DMS53 treated with DMSO at 0.1 percent for 48 hours (cell line): ENCODE results near the gene TMEM154.

ENCODE experiments used
- DNase-seq: peaks from one replicate; lab custom pipeline; 2025; ENCODE audit not compliant: unreplicated experiment; lab: John Stamatoyannopoulos, UW

TMEM154 gene

GRCh38 chr4:152634110-152634760 lies 45.6 kb downstream of the TMEM154 start:
- no peak for DNase-seq

- DNase-seq: no peak
These were observed 46.7 kb downstream of the TMEM154 start for GRCh38 chr4:152633118-152633517.

GRCh38 chr4:152630324-152630723 lies 49.5 kb downstream of the TMEM154 start:
- DNase-seq: no peak

- no peak for DNase-seq
These were observed 49.9 kb downstream of the TMEM154 start for GRCh38 chr4:152629908-152630307.

- DNase-seq: no peak
These were observed 51.7 kb downstream of the TMEM154 start for GRCh38 chr4:152628128-152628527.

GRCh38 chr4:152626790-152627189 lies 53.0 kb downstream of the TMEM154 start:
- DNase-seq: no peak

GRCh38 chr4:152620915-152621314 lies 58.9 kb downstream of the TMEM154 start:
- no peak for DNase-seq

GRCh38 chr4:152620218-152620617 lies 59.6 kb downstream of the TMEM154 start:
- no peak for DNase-seq

- DNase-seq: no peak
These were observed 60.2 kb downstream of the TMEM154 start for GRCh38 chr4:152619556-152619955.

- DNase-seq: no peak
These were observed 60.8 kb downstream of the TMEM154 start for GRCh38 chr4:152618971-152619370.

- no peak for DNase-seq
These were observed 63.0 kb downstream of the TMEM154 start for GRCh38 chr4:152616804-152617203.

- DNase-seq: no peak
These were observed 65.7 kb downstream of the TMEM154 start for GRCh38 chr4:152613841-152614721.

- DNase-seq: no peak
These were observed 66.4 kb downstream of the TMEM154 start for GRCh38 chr4:152613351-152613750.

GRCh38 chr4:152610131-152610530 lies 69.7 kb downstream of the TMEM154 start:
- no peak for DNase-seq

- no peak for DNase-seq
These were observed 70.3 kb downstream of the TMEM154 start for GRCh38 chr4:152609481-152609880.

- DNase-seq: no peak
These were observed 72.6 kb downstream of the TMEM154 start for GRCh38 chr4:152607178-152607577.

- DNase-seq: no peak
These were observed 73.0 kb downstream of the TMEM154 start for GRCh38 chr4:152606753-152607152.

GRCh38 chr4:152605641-152606335 lies 74.0 kb downstream of the TMEM154 start:
- DNase-seq: no peak

- no peak for DNase-seq
These were observed 74.8 kb downstream of the TMEM154 start for GRCh38 chr4:152605031-152605430.

- DNase-seq: no peak
These were observed 78.6 kb downstream of the TMEM154 start for GRCh38 chr4:152601156-152601555.

- DNase-seq: no peak
These were observed 80.2 kb downstream of the TMEM154 start for GRCh38 chr4:152599636-152600035.

- DNase-seq: no peak
These were observed 80.7 kb downstream of the TMEM154 start for GRCh38 chr4:152599095-152599494.
